Hepatocyte (in vitro differentiated cells): Measurements from ENCODE around the gene CSMD2.

Experiments
- CTCF ChIP-seq: fragments of 200-600 bp; sonication (generic); IDR thresholded peaks from 2 replicates; pipeline ENCODE4 v1.5.1; 2016; ENCODE audit warnings: antibody characterized with exemption, mild to moderate bottlenecking; ENCODE audit not compliant: poor library complexity
- EZH2phosphoT487 ChIP-seq: fragments of 200-600 bp; sonication (generic); IDR thresholded peaks from one replicate; pipeline ENCODE4 v1.6.1; 2018; ENCODE audit warnings: antibody characterized with exemption, mild to moderate bottlenecking, low read depth, moderate library complexity; ENCODE audit not compliant: unreplicated experiment, severe bottlenecking

GRCh38 chr1:33698361-33699035 lies 466.5 kb downstream of the CSMD2 start:
- TF ChIP-seq CTCF (no peak), EZH2phosphoT487 (no peak)
